ENCODE results near the gene C13orf46. TPM values are rescaled to one million over a fixed set of nuclear protein-coding genes. Genes with fewer than 3 reads are reported as not detected.

Gene C13orf46
- polyA plus RNA-seq, 2 of the 4 experiments (the other 2 are of a cell fraction): 0.05 to 0.13 TPM

DNA sequence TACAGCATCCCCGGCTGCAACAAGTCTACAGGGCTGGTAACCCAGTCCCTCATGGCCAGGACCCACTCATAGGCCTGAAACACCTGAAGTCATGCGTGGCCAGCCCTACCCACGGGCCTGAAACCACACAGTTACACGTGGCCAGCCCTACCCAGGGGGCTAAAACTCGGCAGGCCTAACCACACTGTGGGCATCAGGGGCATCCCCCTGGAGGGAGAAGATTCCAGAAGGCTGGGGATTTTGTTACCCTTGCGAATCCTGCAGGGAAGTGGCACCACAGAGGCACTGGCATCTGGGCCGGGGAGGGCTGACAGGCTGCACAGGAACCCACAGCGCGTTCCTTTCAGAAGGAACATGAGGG, 48.4 kb upstream of the C13orf46 start:
- ATAC-seq: no peak
- no peak overlapping the region for H3K4me3 ChIP-seq
- 87% methylated on average over 3 of the region's 9 CpGs for WGBS (ENCODE audit: missing lambda C conversion rate)

DNA sequence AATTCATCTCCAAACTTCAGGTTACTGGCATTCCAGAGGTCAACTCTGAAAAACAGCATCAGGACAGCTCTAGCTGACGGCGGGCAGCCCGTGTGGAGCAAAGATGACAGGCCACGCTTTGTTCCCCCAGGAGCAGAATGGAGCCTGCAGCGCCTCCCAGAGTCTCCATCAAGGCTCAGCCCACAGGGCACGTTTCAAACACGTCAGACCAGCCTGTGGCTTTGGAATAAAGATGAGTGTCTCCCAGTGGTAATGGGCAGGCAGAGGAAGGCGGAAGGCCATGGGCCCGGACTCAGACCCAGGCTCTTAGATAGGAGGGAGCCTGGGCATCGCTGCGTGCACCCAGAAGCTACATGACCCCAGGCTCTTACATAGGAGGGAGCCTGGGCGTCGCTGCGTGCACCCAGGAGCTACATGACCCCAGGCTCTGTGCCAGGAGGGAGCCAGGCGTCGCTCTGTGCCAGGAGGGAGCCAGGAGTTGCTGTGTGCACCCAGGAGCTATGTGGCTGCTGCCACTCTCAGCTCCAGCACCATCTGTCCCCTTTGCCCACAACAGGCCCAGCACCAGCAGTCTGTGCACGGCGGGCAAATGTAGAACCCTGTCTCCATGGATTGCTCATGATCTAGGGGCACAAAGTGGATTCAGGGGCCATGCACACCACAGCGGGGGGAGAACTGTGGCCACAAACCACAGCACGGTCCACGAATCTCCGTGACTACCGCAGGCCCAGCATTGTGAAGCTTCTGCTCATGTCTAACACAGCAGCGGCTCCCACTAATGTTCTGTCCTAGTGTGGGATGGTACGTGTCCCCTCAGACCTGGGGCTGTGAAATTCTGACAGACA, 47.8 kb upstream of the C13orf46 start:
- Histone ChIP-seq H3K9me3 (no peaks in the 10 kb centered on the region), H3K4me3 (no peak overlapping the region), H3K4me1 (no peaks in the 10 kb centered on the region), H3K27ac (no peak overlapping the region), H3K4me2 (no peak overlapping the region)
- WGBS (ENCODE audit: missing lambda C conversion rate): 87% methylated on average over 12 of the region's 25 CpGs
- DNase-seq (ENCODE audit: low read depth in 1 of 2, low spot score in 1 of 2) (no peak), ATAC-seq (no peak), FAIRE-seq (no peak)
- TF ChIP-seq TFCP2L1 (CRISPR knock-in tag; IDR thresholded peaks at IDR 0.05) (no peak), RAD21 (conservative IDR thresholded peaks at IDR 0.05 in 1 of 2, IDR thresholded peaks at IDR 0.05 in 1 of 2) (no peak), MYC (IDR thresholded peaks at IDR 0.05; ENCODE audit: borderline replicate concordance, low read length) (no peak), ZC3H11A (IDR thresholded peaks at IDR 0.05) (no peak), EHF (CRISPR knock-in tag; IDR thresholded peaks at IDR 0.05) (no peak), NR3C1 (IDR thresholded peaks at IDR 0.05) (no peak), HOXA7 (CRISPR knock-in tag; IDR thresholded peaks at IDR 0.05) (no peak), FOSL2 (IDR thresholded peaks at IDR 0.05) (no peak), FOSL2 (CRISPR knock-in tag; IDR thresholded peaks at IDR 0.05) (no peak), ZSCAN20 (CRISPR knock-in tag; IDR thresholded peaks at IDR 0.05) (no peak), HOXB5 (CRISPR knock-in tag; IDR thresholded peaks at IDR 0.05) (no peak), CHD2 (IDR thresholded peaks at IDR 0.05; ENCODE audit: low read length, partially characterized antibody) (no peak), FOSB (CRISPR knock-in tag; IDR thresholded peaks at IDR 0.05) (no peak), ZNF302 (CRISPR knock-in tag; IDR thresholded peaks at IDR 0.05) (no peak), MAZ (IDR thresholded peaks at IDR 0.05; ENCODE audit: borderline replicate concordance, low read depth, low read length) (no peak), EP300 (IDR thresholded peaks at IDR 0.05) (no peak), CEBPB (IDR thresholded peaks at IDR 0.05) (no peak), BHLHE40 (IDR thresholded peaks at IDR 0.05; ENCODE audit: low read depth, low read length) (no peak), GATA3 (IDR thresholded peaks at IDR 0.05; ENCODE audit: borderline replicate concordance) (no peak)
- TF ChIP-seq, protein P1, sequence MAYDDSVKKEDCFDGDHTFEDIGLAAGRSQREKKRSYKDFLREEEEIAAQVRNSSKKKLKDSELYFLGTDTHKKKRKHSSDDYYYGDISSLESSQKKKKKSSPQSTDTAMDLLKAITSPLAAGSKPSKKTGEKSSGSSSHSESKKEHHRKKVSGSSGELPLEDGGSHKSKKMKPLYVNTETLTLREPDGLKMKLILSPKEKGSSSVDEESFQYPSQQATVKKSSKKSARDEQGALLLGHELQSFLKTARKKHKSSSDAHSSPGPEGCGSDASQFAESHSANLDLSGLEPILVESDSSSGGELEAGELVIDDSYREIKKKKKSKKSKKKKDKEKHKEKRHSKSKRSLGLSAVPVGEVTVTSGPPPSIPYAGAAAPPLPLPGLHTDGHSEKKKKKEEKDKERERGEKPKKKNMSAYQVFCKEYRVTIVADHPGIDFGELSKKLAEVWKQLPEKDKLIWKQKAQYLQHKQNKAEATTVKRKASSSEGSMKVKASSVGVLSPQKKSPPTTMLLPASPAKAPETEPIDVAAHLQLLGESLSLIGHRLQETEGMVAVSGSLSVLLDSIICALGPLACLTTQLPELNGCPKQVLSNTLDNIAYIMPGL (CRISPR knock-in tag; IDR thresholded peaks at IDR 0.05; ENCODE audit: borderline replicate concordance): no peak
- TF ChIP-seq, protein P2, sequence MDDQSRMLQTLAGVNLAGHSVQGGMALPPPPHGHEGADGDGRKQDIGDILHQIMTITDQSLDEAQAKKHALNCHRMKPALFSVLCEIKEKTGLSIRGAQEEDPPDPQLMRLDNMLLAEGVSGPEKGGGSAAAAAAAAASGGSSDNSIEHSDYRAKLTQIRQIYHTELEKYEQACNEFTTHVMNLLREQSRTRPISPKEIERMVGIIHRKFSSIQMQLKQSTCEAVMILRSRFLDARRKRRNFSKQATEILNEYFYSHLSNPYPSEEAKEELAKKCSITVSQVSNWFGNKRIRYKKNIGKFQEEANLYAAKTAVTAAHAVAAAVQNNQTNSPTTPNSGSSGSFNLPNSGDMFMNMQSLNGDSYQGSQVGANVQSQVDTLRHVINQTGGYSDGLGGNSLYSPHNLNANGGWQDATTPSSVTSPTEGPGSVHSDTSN (IDR thresholded peaks at IDR 0.05): no peak
- POLR2A ChIA-PET: no interaction called here
- CTCF ChIA-PET: no interaction called here

More for the DNA sequence above, 48.4 kb upstream of the C13orf46 start:
- FAIRE-seq: no peak
- H3K4me1 ChIP-seq: no peaks in the 10 kb centered on the region
- CTCF ChIA-PET: no interaction called here
- DNase-seq (ENCODE audit: low read depth in 1 of 2, low spot score in 1 of 2): no peak
- H3K9me3 ChIP-seq: no peaks in the 10 kb centered on the region
- H3K27ac ChIP-seq: no peak overlapping the region
- POLR2A ChIA-PET: no interaction called here
- no peak overlapping the region for H3K4me2 ChIP-seq
- no peak for TF ChIP-seq NR3C1 (IDR thresholded peaks at IDR 0.05)
- TF ChIP-seq, protein P3, sequence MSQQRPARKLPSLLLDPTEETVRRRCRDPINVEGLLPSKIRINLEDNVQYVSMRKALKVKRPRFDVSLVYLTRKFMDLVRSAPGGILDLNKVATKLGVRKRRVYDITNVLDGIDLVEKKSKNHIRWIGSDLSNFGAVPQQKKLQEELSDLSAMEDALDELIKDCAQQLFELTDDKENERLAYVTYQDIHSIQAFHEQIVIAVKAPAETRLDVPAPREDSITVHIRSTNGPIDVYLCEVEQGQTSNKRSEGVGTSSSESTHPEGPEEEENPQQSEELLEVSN (IDR thresholded peaks at IDR 0.05; ENCODE audit: borderline replicate concordance, low read depth): no peak
